ENCODE results near the gene INSIG1.
A peak's percentile ranks its signal among the peaks of the same experiment; 100 is the strongest.

INSIG1 gene

DNA sequence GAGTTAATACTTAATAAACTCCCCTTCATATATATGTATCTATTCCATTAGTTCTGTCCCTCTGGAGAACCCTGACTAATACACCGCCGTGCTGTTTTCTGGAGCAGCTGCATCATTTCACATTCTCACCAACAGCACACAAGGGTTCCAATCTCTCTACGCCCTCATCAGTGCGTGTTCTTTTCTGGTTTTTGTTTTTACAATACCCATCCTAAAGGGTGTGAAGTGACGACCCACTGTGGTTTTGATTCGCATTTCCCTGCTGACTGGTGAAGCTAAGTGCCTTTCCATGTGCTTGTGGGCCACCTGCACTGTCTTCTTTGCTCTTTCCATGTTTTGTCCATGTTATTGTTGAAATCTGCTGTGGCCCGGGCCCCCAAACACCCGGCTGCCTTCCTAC is 11.0 kb upstream of the INSIG1 start:
- no peak for DNase-seq

- no peak for DNase-seq
Measured at GRCh38 chr7:155287284-155287935, 10.3 kb upstream of the INSIG1 start.

- no peak for DNase-seq
Measured at GRCh38 chr7:155288055-155288454, 9.6 kb upstream of the INSIG1 start.

GRCh38 chr7:155289107-155289506 is 8.6 kb upstream of the INSIG1 start:
- DNase-seq, result no peak

- DNase-seq, result no peak
Measured at GRCh38 chr7:155289949-155290501, 7.7 kb upstream of the INSIG1 start.

DNA sequence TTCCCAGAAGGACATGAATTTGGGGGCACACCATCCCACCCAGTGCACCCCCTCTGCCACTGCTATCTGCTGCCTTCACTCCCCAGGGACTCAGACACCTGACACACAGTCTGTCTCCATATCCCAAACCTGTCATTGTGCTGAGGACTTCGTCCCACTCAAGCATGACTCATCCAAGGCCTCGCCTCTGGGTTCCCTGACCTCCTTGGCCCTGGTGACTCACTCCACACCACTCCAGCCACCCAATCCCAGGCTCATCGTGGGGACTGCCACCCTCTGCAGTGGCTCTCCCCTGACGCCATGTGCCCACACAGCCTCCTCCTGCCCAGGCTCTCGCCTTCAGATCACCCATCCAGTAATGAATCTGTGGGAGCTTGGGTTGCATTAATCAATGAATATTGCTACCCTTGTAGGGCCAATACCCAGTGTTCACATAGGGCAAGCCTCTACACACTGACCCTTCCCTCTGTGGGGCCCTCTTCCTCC is 6.6 kb upstream of the INSIG1 start:
- DNase-seq, result peak; percentile 25

DNA sequence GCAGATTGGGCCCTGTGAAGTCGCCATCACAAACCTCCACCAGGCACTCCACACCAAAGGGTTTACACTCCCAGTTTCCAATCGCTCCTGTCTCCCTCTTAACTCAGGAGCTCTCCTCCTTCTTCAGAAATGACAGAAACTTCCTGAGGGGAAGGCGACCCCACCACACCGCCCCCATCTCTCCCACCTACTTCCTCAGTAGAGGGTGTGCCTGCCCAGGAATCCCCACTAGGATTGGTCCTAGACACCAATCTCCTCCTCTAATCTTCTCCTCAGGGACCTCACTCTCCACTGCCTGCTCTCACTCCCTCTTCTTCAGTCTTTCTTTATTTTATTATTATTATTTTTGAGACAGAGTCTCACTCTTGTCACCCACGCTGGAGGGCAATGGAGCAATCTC is 5.9 kb upstream of the INSIG1 start:
- no peak for DNase-seq

DNA sequence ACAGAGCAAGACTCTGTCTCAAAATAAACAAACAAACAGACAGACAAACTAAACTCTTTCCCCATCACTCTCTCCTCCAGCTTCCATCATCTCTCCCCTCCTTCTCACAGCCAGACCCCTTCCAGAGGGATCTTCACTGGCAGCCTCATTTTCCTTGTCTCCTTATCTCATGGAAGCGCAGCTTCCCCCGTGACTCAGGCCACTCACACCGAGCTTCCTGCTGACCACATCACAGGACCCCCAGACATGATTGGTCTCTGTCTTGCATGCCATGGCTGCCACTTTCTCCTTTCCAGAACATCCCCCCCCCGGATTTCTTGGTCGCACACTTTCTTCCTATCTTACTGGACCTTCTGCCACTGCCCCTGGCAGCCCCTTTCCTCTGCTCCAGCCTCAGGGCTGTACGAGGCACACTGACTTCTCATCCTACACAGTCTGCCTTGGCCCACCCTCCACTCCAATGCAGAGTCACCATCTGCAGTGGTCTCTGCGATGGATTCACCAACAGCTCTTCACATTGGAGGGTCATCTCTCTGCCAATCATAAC is 4.9 kb upstream of the INSIG1 start:
- DNase-seq, result no peak

GRCh38 chr7:155293721-155294510 is 3.8 kb upstream of the INSIG1 start:
- DNase-seq, result no peak

GRCh38 chr7:155294511-155294778 is 3.2 kb upstream of the INSIG1 start:
- no peak for DNase-seq

- no peak for DNase-seq
Measured at GRCh38 chr7:155295511-155295910, 2.2 kb upstream of the INSIG1 start.

DNA sequence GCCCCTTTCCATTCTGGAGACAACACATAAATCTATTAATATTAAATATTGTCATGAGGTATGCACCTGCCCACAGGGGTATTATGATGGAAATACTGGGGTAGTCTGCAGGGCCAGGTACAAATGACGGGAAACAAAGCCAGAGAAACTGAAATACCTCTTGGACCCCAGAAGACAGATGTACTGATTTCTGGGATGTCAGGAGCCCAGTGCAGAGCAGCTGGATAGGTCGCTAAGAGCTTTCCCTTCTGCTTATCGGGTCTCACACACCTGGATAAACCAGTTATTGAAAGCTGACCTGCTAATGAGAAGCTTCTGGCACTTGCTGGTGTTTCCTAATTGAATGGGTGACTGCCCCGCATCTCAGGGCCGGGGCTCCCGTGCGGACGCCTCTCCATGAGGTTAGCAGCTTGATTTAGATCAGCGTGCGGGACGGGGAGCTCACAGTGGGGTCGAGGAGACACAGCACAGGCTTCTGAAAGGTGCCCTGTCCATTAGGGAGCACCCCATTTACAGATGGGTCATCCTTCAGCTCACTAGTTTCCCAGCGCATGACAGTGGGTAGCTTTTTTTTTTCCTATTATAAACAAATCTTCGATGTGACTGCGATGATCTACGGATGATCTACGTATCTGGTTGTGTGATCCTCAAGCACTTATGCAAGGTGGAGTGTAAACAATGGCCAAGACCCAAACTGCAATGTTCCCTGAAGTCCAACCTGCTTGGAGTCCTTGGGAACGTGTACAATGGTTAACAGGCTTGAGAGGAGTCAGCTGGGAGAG is 1.5 kb upstream of the INSIG1 start:
- DNase-seq, result no peak

GRCh38 chr7:155296788-155297516 is 726 bp upstream of the INSIG1 start:
- DNase-seq, result peak; percentile 87

DNA sequence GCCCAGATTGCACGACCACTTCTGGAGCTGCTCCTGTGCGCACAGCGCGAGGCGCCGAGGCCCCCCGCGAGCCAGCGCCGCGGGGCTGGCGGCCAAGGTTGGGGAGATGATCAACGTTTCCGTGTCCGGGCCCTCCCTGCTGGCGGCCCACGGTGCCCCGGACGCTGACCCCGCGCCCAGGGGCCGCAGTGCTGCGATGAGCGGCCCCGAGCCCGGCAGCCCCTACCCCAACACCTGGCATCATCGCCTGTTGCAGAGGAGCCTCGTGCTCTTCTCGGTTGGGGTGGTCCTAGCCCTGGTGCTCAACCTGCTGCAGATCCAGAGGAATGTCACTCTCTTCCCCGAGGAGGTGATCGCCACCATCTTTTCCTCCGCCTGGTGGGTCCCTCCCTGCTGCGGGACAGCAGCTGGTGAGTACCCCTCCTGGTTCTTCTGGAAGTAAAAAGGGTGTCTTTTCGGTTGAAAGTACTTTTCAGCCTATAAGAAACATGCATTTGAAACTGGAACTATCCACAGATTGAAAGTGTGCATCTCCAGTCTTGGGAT is 683 bp downstream of the INSIG1 start:
- no peak for DNase-seq

- peak; percentile 97 for DNase-seq
Measured at GRCh38 chr7:155298834-155299534, 1.3 kb downstream of the INSIG1 start.

GRCh38 chr7:155299535-155300202 is 2.0 kb downstream of the INSIG1 start:
- DNase-seq, result peak; percentile 19

- no peak for DNase-seq
Measured at GRCh38 chr7:155300641-155301452, 3.2 kb downstream of the INSIG1 start.

GRCh38 chr7:155303039-155303593 is 5.4 kb downstream of the INSIG1 start:
- DNase-seq, result no peak

DNA sequence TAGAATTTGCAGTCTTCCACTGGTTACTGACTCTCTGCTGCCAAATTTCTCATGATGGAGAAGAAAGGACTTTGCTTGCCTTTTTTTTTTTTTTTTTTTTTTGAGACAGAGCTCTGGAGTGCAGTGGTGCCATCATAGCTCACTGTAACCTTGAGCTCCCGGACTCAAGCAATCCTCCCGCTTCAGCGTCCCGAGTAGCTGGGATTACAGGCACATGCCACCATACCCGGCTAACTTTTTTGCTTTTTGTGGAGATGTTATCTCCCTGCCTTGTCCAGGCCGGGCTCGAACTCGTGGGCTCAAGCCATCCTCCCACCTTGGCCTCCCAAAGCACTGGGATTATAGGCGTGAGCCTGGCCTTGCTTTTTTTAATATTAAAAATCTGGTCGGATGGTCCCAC is 6.2 kb downstream of the INSIG1 start:
- DNase-seq, result no peak

Data from stimulated activated CD4-positive, alpha-beta T cell treated with anti-CD3 and anti-CD28 coated beads, Interleukin-15, amount 100 ng/mL, for 24 hours (primary cell).